Bone marrow (tissue), 2 donors: ENCODE data around the gene GOLGA8R.
"Not testable (repeated sequence)": the region's sequence is repeated elsewhere in the genome, so short reads cannot be mapped to it uniquely, and the experiment has no call there.

Experiments used
- DNase-seq, 2 donors: peaks; one replicate each; lab custom pipeline; 2025; lab: John Stamatoyannopoulos, UW

The GOLGA8R gene

GRCh38 chr15:30414160-30414559 is at the start of gene GOLGA8R:
Gene GOLGA8R, minus strand, starts transcription at chr15:30414260. Its CDS starts 98 bp downstream, at chr15:30414162.
- not testable (repeated sequence) for DNase-seq

- not testable (repeated sequence) for DNase-seq
These were observed 49.8 kb upstream of the GOLGA8R start for GRCh38 chr15:30463849-30464248.

- DNase-seq: not testable (repeated sequence)
These were observed 48.1 kb upstream of the GOLGA8R start for GRCh38 chr15:30462176-30462575.

- DNase-seq: not testable (repeated sequence)
These were observed 38.6 kb upstream of the GOLGA8R start for GRCh38 chr15:30452702-30453101.

GRCh38 chr15:30438348-30438747 is 24.3 kb upstream of the GOLGA8R start:
- DNase-seq: not testable (repeated sequence)

GRCh38 chr15:30435878-30436277 is 21.8 kb upstream of the GOLGA8R start:
- DNase-seq: not testable (repeated sequence)

GRCh38 chr15:30420723-30421122 is 6.7 kb upstream of the GOLGA8R start:
- not testable (repeated sequence) for DNase-seq

- DNase-seq: not testable (repeated sequence)
These were observed 6.4 kb downstream of the GOLGA8R start for GRCh38 chr15:30407636-30408035.

GRCh38 chr15:30398988-30399387 is 15.1 kb downstream of the GOLGA8R start:
- not testable (repeated sequence) for DNase-seq

- DNase-seq: not testable (repeated sequence)
These were observed 20.4 kb downstream of the GOLGA8R start for GRCh38 chr15:30393664-30393991.

- DNase-seq: not testable (repeated sequence)
These were observed 21.0 kb downstream of the GOLGA8R start, which contains the start of gene CHRFAM7A for GRCh38 chr15:30392766-30393663. Gene CHRFAM7A, minus strand, starts transcription at chr15:30393540. Its CDS starts 10,189 bp downstream, at chr15:30383351.

- not testable (repeated sequence) for DNase-seq
These were observed 27.7 kb downstream of the GOLGA8R start for GRCh38 chr15:30386318-30386887.

- not testable (repeated sequence) for DNase-seq
These were observed 37.0 kb downstream of the GOLGA8R start for GRCh38 chr15:30377082-30377413.

GRCh38 chr15:30376375-30377081 is 37.5 kb downstream of the GOLGA8R start:
- DNase-seq: not testable (repeated sequence)

- not testable (repeated sequence) for DNase-seq
These were observed 38.2 kb downstream of the GOLGA8R start for GRCh38 chr15:30375872-30376271.

GRCh38 chr15:30374862-30375261 is 39.2 kb downstream of the GOLGA8R start:
- not testable (repeated sequence) for DNase-seq

GRCh38 chr15:30368271-30368670 is 45.8 kb downstream of the GOLGA8R start:
- DNase-seq: not testable (repeated sequence)

GRCh38 chr15:30367246-30367645 is 46.8 kb downstream of the GOLGA8R start:
- DNase-seq: not testable (repeated sequence)

- DNase-seq: not testable (repeated sequence)
These were observed 52.7 kb downstream of the GOLGA8R start for GRCh38 chr15:30361404-30361803.

GRCh38 chr15:30360990-30361389 is 53.1 kb downstream of the GOLGA8R start:
- DNase-seq: not testable (repeated sequence)

- DNase-seq: not testable (repeated sequence)
These were observed 59.0 kb downstream of the GOLGA8R start for GRCh38 chr15:30355043-30355442.
